ENCODE data around the gene STRN.
"Not testable (repeated sequence)": the region's sequence is repeated elsewhere in the genome, so short reads cannot be mapped to it uniquely, and the experiment has no call there.

The STRN gene

DNA sequence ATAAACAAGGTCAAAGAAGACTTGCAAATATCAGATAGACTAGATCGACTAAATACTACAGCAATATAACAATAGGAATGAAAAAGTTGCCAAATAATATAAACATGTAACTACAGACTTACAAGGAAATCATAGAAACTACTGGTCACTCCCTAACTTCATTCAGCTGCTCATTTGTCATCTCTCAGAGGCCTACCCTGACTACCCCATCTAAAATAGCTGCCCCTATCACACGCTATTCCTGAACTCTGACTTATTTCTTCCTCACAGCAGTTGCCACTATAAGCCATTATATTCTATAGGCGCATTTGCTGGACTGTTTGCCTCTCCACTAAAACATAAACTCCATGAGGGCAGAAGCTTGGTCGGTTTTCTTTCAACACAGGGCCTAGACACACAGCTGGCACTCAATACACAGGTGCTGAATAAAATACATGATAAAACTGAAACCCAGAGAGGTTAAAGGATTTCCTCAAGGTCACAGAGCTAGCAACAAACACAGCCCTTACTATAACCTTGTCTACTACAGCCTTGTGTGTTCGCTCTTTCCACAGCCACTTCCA is 1.8 kb downstream of the STRN start:
- no peak for DNase-seq (ENCODE audit: low read depth in 3 of 3)

DNA sequence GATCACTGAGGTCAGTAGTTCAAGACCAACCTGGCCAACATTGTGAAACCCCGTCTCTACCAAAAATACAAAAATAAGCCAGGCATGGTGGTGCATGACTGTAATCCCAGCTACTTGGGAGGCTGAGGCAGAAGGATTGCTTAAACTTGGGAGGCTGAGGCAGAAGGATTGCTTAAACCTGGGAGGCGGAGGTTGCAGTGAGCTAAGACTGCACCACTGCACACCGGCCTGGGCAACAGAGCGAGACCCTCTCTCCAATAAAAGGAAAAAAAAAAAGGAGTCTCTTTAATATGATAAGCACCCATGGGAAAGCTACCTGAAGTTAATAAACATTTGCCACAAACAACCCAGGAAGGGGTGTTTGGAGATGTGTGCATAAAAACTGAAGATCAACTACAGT is 2.6 kb downstream of the STRN start:
- DNase-seq (ENCODE audit: low read depth in 3 of 3): no peak

DNA sequence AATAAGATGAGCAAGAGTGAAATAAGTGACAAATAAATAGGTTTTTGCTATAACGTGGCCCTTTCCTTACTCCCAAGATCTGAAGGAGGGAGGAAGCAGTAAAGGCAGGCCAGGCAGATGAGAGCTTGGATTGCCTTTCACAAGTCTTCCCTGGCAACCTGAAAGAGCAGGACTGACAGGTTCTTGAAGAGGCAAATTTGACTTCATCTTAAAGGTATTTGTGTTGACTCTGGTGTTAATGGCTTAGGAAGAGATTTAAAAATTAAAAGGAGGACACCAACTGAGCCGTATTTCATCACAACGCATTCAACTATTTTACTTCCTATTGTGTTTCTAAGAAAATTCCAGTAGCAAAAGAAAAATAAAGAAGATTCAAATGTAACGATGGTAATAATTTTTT is 3.2 kb downstream of the STRN start:
- DNase-seq (ENCODE audit: low read depth in 3 of 3): no peak

DNA sequence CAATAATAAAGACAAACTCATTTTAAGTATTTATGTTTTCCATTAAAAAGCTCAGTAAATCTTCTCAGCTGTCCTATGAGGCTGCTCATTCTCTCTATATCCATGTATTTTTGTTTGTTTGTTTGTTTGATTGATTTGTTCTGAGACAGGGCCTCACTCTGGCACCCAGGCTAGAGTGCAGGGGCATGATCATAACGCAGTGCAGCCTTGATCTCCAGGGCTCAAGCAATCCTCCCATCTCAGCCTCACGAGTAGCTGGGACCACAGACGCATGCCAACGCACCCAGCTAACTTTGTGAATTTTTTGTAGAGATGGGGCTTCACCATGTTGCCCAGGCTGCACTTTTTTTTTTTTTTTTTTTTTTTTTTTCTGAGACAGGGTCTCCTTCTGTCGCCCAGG is 5.6 kb downstream of the STRN start:
- DNase-seq (ENCODE audit: low read depth in 3 of 3): no peak

DNA sequence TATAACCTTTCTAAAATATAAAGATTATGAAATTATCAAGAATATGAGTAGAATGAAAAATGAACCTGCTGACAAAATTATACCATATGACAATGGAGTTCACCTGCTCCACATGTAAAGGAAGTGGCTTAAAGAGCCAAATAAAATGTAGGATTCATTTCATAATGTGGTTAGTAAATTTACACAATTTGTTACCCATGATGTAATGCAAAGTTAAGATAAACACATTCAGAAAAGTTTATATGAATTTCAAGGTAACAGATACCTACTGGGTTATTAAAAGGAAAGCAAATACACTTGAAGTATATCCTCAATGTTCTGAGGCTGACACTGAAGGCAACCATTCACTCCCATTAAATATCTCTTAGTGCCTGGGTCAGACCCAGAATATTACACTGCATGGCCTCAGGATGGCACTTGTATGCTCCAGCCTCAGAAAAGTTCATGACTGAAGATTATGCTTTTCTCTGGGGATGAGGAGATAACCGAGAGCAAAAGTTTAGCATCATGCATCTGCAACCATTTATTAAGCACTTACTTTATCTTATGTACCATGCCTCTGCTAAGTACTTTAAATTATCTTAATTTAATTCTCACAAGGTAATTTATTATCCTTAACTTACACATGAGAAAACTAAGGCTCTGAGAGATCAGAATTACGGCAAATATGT is 6.2 kb downstream of the STRN start:
- no peak for DNase-seq (ENCODE audit: low read depth in 3 of 3)

DNA sequence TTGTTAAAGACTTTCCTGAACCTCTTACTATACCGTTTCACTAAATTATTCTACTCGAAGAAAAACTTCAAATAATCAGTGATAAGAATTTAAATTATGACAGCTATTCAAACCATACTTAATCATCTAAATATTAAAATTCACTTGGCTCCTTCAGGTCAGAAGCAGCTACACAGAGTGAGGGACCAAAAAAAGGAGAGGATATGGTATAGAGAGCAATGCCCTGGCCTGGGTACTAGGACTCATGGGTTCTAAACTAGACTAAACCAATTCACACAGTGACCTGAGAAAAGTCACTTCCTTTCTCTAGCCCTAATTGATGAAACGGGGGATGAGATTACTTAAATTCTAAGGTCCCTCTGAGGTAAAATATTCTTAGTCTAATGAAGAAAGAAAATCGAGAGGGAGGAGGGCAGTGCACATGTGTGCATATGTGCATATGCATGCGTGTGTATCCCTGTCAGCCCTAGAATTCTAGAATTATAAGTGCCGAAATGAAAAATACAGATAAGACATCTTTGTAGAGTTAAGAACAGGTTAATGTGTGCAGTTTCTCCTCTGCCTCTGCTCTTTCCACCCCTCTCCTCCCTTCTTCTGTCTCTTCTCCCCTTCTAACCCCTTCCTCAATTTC is 11.2 kb downstream of the STRN start:
- no peak for DNase-seq (ENCODE audit: low read depth in 3 of 3)

DNA sequence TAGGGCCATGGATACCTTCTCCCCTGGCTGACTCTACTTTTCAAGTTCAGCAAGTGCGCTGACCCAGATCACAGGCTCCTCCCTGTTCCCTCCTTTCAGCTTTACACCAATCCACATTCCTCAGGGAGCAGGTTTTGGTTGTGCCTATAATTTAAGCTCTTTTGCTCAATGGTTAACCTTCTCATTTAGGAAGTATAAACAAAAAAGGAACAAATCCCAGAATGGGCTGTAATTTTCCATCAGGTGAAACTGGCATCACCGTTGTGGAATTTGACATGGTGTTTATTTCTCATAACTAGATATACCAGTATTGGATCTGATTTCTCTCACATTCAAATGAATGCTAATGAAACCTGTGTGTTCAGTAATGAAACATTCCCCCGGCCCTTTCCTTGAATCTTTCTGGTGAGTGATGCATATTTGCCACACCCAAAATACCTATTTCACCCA is 13.6 kb downstream of the STRN start:
- DNase-seq (ENCODE audit: low read depth in 3 of 3): no peak

DNA sequence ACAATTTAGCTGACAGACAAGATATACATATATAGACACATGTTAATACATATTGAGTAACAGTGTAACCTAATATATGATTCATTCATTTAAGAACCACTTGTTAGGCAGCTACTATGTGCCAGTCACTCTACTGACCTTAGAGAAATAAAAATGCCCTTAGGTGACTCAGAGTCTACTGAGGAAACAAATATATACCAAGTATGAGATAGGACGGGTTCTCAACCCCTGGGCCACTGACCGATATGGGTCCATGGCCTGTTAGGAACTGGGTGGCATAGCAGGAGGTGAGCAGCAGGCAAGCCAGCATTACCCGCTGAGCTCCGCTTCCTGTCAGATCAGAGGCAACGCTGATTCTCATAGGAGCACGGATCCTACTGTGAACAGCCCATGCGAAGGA is 14.8 kb downstream of the STRN start:
- no peak for DNase-seq (ENCODE audit: low read depth in 3 of 3)

DNA sequence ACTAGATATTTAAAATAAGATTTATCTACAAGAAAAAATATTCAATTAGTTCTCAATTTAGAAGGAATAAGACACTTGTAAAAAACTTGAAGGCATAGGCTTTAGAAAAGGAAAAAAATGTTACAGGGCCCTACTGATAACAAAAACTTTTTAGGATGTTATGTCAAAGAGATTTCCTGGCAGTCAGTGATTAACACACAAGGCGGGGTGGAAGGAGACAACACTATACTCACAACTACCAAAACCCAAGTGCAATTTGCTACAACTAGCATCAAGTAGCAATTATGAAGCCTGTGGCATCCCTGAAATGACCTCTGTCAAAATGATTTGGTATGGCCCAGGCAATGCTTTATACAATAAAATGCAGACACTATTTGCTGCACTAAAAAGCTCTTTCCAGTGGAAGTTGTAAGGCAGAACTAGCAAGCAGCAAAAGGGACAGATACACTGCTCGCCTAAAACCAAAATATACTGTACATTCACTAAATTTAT is 15.3 kb downstream of the STRN start:
- DNase-seq (ENCODE audit: low read depth in 3 of 3): no peak

DNA sequence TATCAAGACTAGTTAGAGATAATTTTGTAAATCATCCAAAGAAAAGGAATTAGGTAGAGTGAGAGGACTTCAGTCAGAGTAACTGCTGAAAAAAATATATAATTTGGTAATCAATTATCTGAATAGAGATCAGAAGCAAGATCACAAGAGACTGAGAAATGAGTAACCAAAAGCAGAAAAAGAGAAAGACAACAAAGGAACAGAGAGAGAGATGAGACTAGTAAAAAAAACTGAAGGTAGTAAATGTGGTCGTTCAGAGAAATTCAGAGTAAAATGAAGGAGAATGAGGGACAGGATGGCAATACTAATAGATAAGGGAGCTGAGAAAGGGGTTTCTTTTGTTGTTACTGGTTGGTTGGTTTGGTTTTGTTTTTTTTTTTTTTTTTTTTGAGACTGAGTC is 16.5 kb downstream of the STRN start:
- no peak for DNase-seq (ENCODE audit: low read depth in 3 of 3)

DNA sequence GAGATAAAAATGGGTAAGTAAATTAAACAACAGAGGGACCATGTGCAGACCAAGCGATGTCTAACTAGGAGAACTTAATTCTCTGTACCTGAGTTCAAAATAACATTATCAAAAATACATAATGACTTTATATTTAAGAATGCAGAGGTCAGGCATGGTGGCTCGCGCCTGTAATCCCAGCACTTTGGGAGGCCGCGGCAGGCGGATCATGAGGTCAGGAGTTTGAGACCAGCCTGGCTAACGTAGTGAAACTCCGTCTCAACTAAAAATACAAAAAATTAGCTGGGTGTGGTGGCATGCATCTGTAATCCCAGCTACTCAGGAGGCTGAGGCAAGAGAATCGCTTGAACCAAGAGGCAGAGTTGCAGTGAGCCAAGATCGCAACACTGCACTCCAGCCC is 21.1 kb downstream of the STRN start:
- not testable (repeated sequence) for DNase-seq (ENCODE audit: low read depth in 3 of 3)

DNA sequence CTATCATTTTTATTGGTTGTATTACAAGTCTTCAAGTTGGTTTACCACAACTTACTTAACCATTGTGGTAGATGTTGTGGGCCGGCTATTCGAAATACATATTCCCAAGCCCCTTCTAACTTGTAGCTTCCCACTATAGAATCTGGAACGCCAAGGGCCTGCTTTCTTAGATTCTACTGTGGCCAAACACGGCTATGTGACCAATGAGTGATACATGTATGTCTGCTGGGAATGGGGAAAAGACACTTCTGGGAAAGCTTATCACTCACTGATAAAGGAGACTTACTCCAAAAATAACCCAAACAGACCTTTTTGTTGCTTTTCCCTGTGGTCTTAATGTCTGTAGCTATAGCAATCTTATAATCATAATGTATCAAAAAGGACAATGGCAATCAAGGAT is 24.5 kb downstream of the STRN start:
- no peak for DNase-seq (ENCODE audit: low read depth in 3 of 3)

DNA sequence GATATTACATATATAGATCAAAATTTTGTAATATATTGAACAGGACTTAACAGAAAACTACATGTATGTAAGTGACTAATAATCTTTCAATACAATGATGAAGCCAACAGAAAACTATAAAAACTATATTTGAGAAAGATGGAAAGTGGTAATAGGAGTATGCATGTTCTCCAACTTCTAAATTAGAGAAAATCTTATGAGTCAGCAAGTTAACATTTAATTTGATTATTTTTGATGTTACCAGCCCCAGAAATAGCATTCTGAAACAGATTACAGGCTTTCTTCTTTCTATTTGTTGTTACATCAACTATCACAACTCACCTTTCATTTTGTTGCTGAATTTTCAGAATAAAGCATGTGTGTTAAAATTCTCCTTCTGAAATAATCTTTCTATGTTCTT is 29.8 kb downstream of the STRN start:
- DNase-seq (ENCODE audit: low read depth in 3 of 3): not testable (repeated sequence)

DNA sequence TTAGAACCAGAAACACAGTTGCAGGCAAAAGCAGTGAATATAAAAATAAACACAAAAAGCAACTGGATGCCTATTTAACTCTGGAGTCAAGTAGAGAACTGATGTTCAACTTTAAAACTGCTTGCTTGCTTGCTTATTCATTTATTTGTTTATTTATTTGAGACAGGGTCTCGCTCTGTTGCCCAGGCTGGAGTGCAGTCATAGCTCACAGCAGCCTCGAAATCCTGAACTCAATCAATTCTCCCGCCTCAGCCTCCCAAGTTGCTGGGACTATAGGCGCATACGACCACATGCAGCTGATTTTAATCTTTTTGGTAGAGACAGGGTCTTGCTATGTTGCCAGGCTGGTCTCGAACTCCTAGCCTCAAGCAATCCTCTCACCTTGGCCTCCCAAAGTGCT is 34.6 kb downstream of the STRN start:
- not testable (repeated sequence) for DNase-seq (ENCODE audit: low read depth in 3 of 3)

DNA sequence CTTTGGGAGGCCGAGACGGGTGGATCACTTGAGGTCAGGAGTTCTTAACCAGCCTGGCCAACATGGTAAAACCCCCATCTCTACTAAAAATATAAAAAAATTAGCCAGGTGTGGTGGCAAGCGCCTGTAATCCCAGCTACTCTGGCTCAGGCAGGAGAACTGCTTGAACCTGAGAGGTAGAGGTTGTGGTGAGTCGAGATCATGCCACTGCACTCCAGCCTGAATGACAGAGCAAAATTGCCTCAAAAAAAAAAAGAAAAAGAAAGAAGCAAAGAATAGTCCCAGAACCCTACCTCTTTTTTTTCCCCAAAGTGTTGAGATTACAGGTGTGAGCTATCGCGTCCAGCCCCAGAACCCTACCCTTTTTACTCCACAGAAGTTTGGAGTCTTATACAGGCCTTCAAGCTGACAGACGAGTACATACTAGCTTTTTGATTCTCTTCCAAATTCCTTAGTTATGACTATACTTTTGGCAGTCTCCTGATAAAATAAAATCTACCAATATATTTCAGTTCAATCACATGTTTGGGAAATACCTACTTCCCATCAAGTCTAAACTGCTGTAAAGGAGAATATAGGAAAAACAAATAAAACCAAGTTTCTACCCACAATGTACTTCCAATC is 35.4 kb downstream of the STRN start:
- not testable (repeated sequence) for DNase-seq (ENCODE audit: low read depth in 3 of 3)

DNA sequence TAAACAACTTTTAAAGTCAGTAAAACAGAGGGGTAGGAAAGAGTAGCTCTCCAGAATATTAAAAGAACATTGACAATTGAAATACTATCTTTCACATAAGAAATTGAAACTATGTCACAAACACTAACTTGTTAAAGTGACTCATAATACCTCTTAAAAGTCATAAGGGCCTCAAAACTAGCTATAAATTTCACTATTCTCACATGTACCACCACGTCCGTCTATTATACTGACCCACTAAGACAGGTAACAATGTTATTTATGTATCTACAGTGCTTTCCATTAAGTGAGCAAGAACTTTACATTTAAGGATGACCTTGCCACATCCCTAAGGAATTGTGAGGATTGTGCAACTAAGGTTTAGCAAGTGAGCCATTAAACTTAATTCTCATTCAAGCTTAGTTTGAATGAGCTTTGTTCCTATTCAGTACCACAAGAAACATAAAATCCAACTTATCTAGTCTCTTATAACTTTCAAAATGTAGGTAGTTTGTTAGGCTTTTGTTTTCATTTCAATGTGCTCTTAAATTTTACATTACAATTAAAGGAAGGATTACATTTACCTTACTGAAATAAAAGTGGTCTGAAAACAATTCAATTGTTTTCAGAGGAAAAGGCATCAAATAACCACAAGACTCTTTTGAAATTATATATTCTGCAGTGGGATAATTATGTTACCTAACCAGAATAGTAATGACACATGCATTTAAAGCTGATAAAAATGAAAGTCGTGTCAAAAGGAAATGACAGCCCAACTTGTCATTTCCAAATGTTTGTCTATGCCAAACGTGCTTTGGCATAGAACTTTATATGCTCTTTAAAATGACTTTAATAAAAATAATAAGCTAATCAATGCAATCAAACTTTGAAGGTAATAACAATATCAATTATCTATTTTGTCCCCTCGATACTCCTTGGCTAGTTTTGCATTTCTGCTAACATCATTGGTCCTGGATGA is 39.9 kb downstream of the STRN start:
- DNase-seq (ENCODE audit: low read depth in 3 of 3): not testable (repeated sequence)

DNA sequence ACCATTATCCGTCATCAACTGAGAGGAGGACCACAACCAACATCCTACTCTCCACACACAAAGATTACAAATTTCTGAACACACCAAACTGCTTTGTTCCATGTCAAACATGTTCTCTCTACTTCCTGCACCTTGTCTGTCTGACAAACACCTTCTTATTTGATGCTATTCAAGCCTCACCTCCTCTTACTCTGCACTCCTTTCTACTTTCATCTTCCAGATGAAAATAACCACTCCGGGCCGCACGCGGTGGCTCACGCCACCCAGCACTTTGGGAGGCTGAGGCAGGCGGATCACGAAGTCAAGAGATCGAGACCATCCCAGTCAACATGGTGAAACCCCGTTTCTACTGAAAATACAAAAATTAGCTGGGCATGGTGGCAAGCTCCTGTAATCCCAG is 43.7 kb downstream of the STRN start:
- DNase-seq (ENCODE audit: low read depth in 3 of 3): not testable (repeated sequence)

DNA sequence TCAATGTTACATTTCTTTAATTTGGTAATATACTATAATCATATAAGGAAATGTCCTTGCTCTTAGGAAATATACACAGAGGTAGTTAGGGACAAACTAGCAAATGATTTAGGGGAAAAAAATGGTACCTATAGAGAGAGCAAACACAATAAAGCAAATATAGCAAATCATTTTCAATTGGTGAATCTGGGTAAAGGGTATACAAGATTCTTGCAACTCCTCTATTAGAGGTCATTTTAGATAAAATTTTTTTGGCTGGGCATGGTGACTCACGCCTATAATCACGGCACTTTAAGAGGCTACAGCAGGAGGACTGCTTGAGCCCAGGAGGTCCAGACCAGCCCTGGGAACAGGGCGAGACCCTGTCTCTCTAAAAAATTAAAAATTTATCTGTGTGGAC is 44.4 kb downstream of the STRN start:
- no peak for DNase-seq (ENCODE audit: low read depth in 3 of 3)

DNA sequence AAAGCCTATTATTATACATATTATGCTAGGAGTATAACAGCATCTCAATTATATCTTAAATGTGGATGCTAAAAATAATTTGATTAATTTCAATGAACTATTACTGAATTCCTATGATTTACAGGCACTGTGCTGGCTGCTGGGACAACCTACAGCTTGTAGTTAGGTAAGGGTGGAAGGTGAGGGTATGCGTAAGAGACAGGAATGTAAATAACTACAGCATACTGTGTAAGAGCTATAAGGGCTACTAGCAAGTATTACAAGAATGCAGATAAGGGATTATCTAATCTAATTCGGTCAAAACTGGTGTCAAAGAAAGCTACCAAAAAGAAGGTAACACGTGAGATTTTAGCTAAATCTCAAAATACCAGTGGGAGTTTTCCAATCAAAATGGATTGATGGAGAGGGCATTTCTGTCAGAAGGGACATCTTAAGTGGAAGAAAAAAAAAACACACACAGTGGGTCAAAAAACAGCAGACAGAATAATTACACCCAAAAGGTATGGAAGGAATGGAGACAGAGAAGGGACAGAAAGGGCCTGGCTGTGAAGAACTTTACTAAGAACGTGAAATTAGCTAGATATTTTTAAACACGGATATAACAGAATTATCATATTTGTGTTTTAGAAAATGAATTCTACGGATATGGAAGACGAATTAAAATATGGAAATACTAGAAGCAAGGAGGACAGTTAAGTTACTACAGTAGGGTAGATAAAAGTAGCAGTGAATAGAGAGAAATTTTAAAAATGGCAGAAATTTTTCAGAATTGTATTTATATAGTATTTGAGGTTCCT is 47.1 kb downstream of the STRN start:
- no peak for DNase-seq (ENCODE audit: low read depth in 3 of 3)

DNA sequence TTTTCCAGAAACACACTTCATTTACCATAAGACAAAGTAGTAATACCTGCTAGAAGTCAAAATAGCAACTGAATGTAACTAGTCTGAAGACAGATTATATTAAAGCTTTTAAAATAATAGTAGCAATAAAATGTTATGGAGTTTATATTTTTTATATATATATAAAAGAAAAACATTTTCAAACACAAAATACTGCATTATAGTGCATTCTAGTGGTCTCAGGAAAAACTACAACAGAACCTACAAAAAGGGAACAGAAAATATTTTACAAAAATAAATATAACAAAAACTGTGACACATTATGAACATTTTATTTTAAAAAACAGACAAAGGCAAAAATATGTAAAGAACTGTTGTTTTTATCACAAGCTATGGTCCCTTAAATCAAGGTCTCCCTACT is 48.0 kb downstream of the STRN start:
- DNase-seq (ENCODE audit: low read depth in 3 of 3): no peak

DNA sequence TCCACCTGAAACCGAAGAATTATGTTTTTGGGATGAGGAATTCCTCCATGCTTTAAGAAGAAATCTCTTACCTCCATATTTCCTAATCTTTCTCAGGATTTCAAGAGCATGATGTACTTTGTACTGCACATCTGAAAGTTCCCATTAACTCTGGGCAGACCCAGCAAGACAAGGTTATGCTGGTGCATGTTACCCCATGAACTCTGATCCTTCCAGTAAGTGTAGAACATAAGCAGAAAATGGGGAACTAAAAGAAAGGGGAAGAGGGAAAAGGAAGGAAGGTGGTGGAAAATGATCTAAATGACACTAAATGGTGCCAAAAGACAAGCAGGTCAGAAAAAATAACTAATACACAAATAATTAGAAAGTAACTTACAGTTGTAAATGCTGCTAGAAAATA is 50.7 kb downstream of the STRN start:
- no peak for DNase-seq (ENCODE audit: low read depth in 3 of 3)
